ENCODE results near the gene NLN. TPM values are rescaled to one million over a fixed set of nuclear protein-coding genes. Genes with fewer than 3 reads are reported as not detected.

The NLN gene
- total RNA-seq, 1 donor from 2014 or later = 94.3 TPM

- no peak overlapping the region for H3K9ac ChIP-seq
- Mint-ChIP-seq H3K27ac (no peak overlapping the region), H3K27me3 (ENCODE audit: insufficient read depth, low read depth) (peaks cover 4% of the 10 kb centered on the region), H3K9me3 (no peaks in the 10 kb centered on the region), H3K4me1 (no peaks in the 10 kb centered on the region), H3K36me3 (peaks cover 19% of the 10 kb centered on the region), H3K4me3 (no peak overlapping the region)
- H3F3A ChIP-seq (ENCODE audit: low read depth) = no peaks in the 10 kb centered on the region
- no peak for TF ChIP-seq EZH2phosphoT487 (IDR thresholded peaks at IDR 0.05)
- no peak for TF ChIP-seq CTCF (IDR thresholded peaks at IDR 0.05)
- no peak for TF ChIP-seq EZH2 (IDR thresholded peaks at IDR 0.05)
- H3K4me2 ChIP-seq = no peak overlapping the region
- H4K20me1 ChIP-seq (ENCODE audit: low read depth) = no peaks in the 10 kb centered on the region
- H3K9me3 ChIP-seq (ENCODE audit: low read depth) = no peaks in the 10 kb centered on the region
- H3K4me1 ChIP-seq = no peaks in the 10 kb centered on the region
- no peak overlapping the region for H3K4me3 ChIP-seq
- H3K79me2 ChIP-seq (ENCODE audit: low read depth) = no peaks in the 10 kb centered on the region
- no peak overlapping the region for H3K27ac ChIP-seq
- no peaks in the 10 kb centered on the region for H3K27me3 ChIP-seq
- no peak for DNase-seq (ENCODE audit: low spot score)
- H3K36me3 ChIP-seq = no peaks in the 10 kb centered on the region
- no peak overlapping the region for H2AFZ ChIP-seq (replicated peaks)
These were observed 39.9 kb upstream of the NLN start for GRCh38 chr5:65682148-65682547.

GRCh38 chr5:65693121-65693520 is 28.9 kb upstream of the NLN start:
- peaks cover 8% of the 10 kb centered on the region for H3K36me3 Mint-ChIP-seq
- Histone ChIP-seq H3K36me3 (no peaks in the 10 kb centered on the region), H3F3A (ENCODE audit: low read depth) (no peaks in the 10 kb centered on the region), H4K20me1 (ENCODE audit: low read depth) (no peaks in the 10 kb centered on the region), H2AFZ (replicated peaks) (no peak overlapping the region), H3K9ac (no peak overlapping the region), H3K79me2 (ENCODE audit: low read depth) (no peaks in the 10 kb centered on the region), H3K4me3 (no peak overlapping the region), H3K27ac (no peak overlapping the region), H3K4me1 (peaks cover 9% of the 10 kb centered on the region), H3K4me2 (no peak overlapping the region), H3K9me3 (ENCODE audit: low read depth) (no peaks in the 10 kb centered on the region), H3K27me3 (no peaks in the 10 kb centered on the region)
- TF ChIP-seq CTCF (IDR thresholded peaks at IDR 0.05) (no peak), EZH2phosphoT487 (IDR thresholded peaks at IDR 0.05) (no peak)
- H3K4me1 Mint-ChIP-seq = no peaks in the 10 kb centered on the region
- DNase-seq (ENCODE audit: low spot score) = no peak
- no peaks in the 10 kb centered on the region for H3K9me3 Mint-ChIP-seq
- H3K27ac Mint-ChIP-seq = no peak overlapping the region
- H3K4me3 Mint-ChIP-seq = no peak overlapping the region
- no peaks in the 10 kb centered on the region for H3K27me3 Mint-ChIP-seq (ENCODE audit: insufficient read depth, low read depth)

GRCh38 chr5:65695162-65695755 is 26.7 kb upstream of the NLN start:
- Histone ChIP-seq H3K4me3 (no peak overlapping the region), H2AFZ (replicated peaks) (no peak overlapping the region), H3K4me2 (no peak overlapping the region), H3K27me3 (no peaks in the 10 kb centered on the region), H3K79me2 (ENCODE audit: low read depth) (no peaks in the 10 kb centered on the region), H3K9me3 (ENCODE audit: low read depth) (no peaks in the 10 kb centered on the region), H3K9ac (no peak overlapping the region), H3K27ac (no peak overlapping the region), H3K36me3 (no peaks in the 10 kb centered on the region), H3K4me1 (peaks cover 9% of the 10 kb centered on the region), H3F3A (ENCODE audit: low read depth) (no peaks in the 10 kb centered on the region), H4K20me1 (ENCODE audit: low read depth) (no peaks in the 10 kb centered on the region)
- no peaks in the 10 kb centered on the region for H3K4me1 Mint-ChIP-seq
- H3K27ac Mint-ChIP-seq = no peak overlapping the region
- DNase-seq (ENCODE audit: low spot score) = no peak
- no peak for TF ChIP-seq CTCF (IDR thresholded peaks at IDR 0.05)
- no peak for TF ChIP-seq EZH2 (IDR thresholded peaks at IDR 0.05)
- TF ChIP-seq EZH2phosphoT487 (IDR thresholded peaks at IDR 0.05) = no peak
- H3K36me3 Mint-ChIP-seq = peaks cover 5% of the 10 kb centered on the region
- no peaks in the 10 kb centered on the region for H3K27me3 Mint-ChIP-seq (ENCODE audit: insufficient read depth, low read depth)
- H3K4me3 Mint-ChIP-seq = no peak overlapping the region
- H3K9me3 Mint-ChIP-seq = no peaks in the 10 kb centered on the region

Data from neural progenitor cell (in vitro differentiated cells).